ENCODE measurements around the gene AADAC. TPM values are rescaled to one million over a fixed set of nuclear protein-coding genes. Genes with fewer than 3 reads are reported as not detected.
A peak's percentile ranks its signal among the peaks of the same experiment; 100 is the strongest.

Gene AADAC
- total RNA-seq, 1 donor from 2014 or later: not detected

- no peak for DNase-seq (ENCODE audit: low spot score, unreplicated experiment)
- Mint-ChIP-seq H3K27me3 (no peaks in the 10 kb centered on the region), H3K9me3 (ENCODE audit: low read depth) (no peaks in the 10 kb centered on the region), H3K4me3 (ENCODE audit: low read depth) (no peak overlapping the region), H3K36me3 (ENCODE audit: insufficient read depth) (no peaks in the 10 kb centered on the region), H3K27ac (no peak overlapping the region), H3K4me1 (ENCODE audit: low read depth) (peaks cover 14% of the 10 kb centered on the region)
- TF ChIP-seq CTCF (IDR thresholded peaks at IDR 0.05; ENCODE audit: unreplicated experiment): no peak
These were observed 672 bp downstream of the AADAC start for GRCh38 chr3:151814588-151814987.

- H3K27me3 Mint-ChIP-seq: no peaks in the 10 kb centered on the region
- no peaks in the 10 kb centered on the region for H3K36me3 Mint-ChIP-seq (ENCODE audit: insufficient read depth)
- DNase-seq (ENCODE audit: low spot score, unreplicated experiment): no peak
- no peaks in the 10 kb centered on the region for H3K9me3 Mint-ChIP-seq (ENCODE audit: low read depth)
- TF ChIP-seq CTCF (IDR thresholded peaks at IDR 0.05; ENCODE audit: unreplicated experiment): no peak
- peaks cover 16% of the 10 kb centered on the region for H3K4me1 Mint-ChIP-seq (ENCODE audit: low read depth)
- peak overlapping the region; percentile 46 for H3K27ac Mint-ChIP-seq
- H3K4me3 Mint-ChIP-seq (ENCODE audit: low read depth): no peak overlapping the region
These were observed 2.2 kb downstream of the AADAC start for GRCh38 chr3:151816091-151816604.

GRCh38 chr3:151817473-151817872 is 3.6 kb downstream of the AADAC start:
- Mint-ChIP-seq H3K4me1 (ENCODE audit: low read depth) (peaks cover 16% of the 10 kb centered on the region), H3K4me3 (ENCODE audit: low read depth) (no peak overlapping the region), H3K27me3 (no peaks in the 10 kb centered on the region), H3K36me3 (ENCODE audit: insufficient read depth) (no peaks in the 10 kb centered on the region), H3K27ac (no peak overlapping the region), H3K9me3 (ENCODE audit: low read depth) (no peaks in the 10 kb centered on the region)
- no peak for TF ChIP-seq CTCF (IDR thresholded peaks at IDR 0.05; ENCODE audit: unreplicated experiment)
- DNase-seq (ENCODE audit: low spot score, unreplicated experiment): no peak

- no peaks in the 10 kb centered on the region for H3K9me3 Mint-ChIP-seq (ENCODE audit: low read depth)
- H3K4me1 Mint-ChIP-seq (ENCODE audit: low read depth): peaks cover 16% of the 10 kb centered on the region
- H3K27me3 Mint-ChIP-seq: no peaks in the 10 kb centered on the region
- DNase-seq (ENCODE audit: low spot score, unreplicated experiment): no peak
- no peak overlapping the region for H3K27ac Mint-ChIP-seq
- H3K36me3 Mint-ChIP-seq (ENCODE audit: insufficient read depth): no peaks in the 10 kb centered on the region
- H3K4me3 Mint-ChIP-seq (ENCODE audit: low read depth): no peak overlapping the region
- TF ChIP-seq CTCF (IDR thresholded peaks at IDR 0.05; ENCODE audit: unreplicated experiment): no peak
These were observed 4.4 kb downstream of the AADAC start for GRCh38 chr3:151818361-151818760.

- no peak for TF ChIP-seq CTCF (IDR thresholded peaks at IDR 0.05; ENCODE audit: unreplicated experiment)
- Mint-ChIP-seq H3K27me3 (no peaks in the 10 kb centered on the region), H3K27ac (no peak overlapping the region), H3K9me3 (ENCODE audit: low read depth) (no peaks in the 10 kb centered on the region), H3K4me1 (ENCODE audit: low read depth) (peaks cover 14% of the 10 kb centered on the region), H3K4me3 (ENCODE audit: low read depth) (no peak overlapping the region), H3K36me3 (ENCODE audit: insufficient read depth) (no peaks in the 10 kb centered on the region)
- no peak for DNase-seq (ENCODE audit: low spot score, unreplicated experiment)
These were observed 6.0 kb downstream of the AADAC start for GRCh38 chr3:151819910-151820309.
